Tibial nerve (tissue), 4 donors: ENCODE measurements around the gene SPI1. TPM values are rescaled to one million over a fixed set of nuclear protein-coding genes. Genes with fewer than 3 reads are reported as not detected.
"Not testable (repeated sequence)": the region's sequence is repeated elsewhere in the genome, so short reads cannot be mapped to it uniquely, and the experiment has no call there.

Experiments
- DNase-seq, 2 donors: peaks; one replicate each; pipeline ENCODE4 v3.0.0-alpha.2; 2019; ENCODE audit warnings: low spot score in 2 of 2
- H3K27ac ChIP-seq, 4 donors: fragments of 200-600 bp; sonication (generic) in 3 of 4; one replicate each; pipeline ENCODE4 v1.5.1; 2017 to 2019; ENCODE audit warnings: mild to moderate bottlenecking in 1 of 4
- H3K27me3 ChIP-seq, 2 donors: fragments of 200-600 bp; sonication (generic) in 1 of 2; one replicate each; pipeline versions ENCODE4 v1.5.1 to v1.6.0; 2017 to 2019
- H3K36me3 ChIP-seq, 3 donors: fragments of 200-600 bp; sonication (generic); one replicate each; pipeline ENCODE4 v1.5.1; 2018 to 2019
- H3K4me1 ChIP-seq, 4 donors: fragments of 200-600 bp; sonication (generic) in 3 of 4; one replicate each; pipeline ENCODE4 v1.5.1; 2017 to 2019
- H3K4me3 ChIP-seq, 4 donors: fragments of 200-600 bp; sonication (generic) in 3 of 4; one replicate each; pipeline ENCODE4 v1.5.1; 2017 to 2019; ENCODE audit warnings: mild to moderate bottlenecking in 1 of 4, moderate library complexity in 1 of 4
- H3K9me3 ChIP-seq, 4 donors: fragments of 200-600 bp; sonication (generic) in 3 of 4; one replicate each; pipeline ENCODE4 v1.5.1; 2017 to 2019
- CTCF ChIP-seq, 5 experiments: fragments of 200-600 bp in 3 of 5; fragments of 450-650 bp in 2 of 5; sonication (generic) in 3 of 5; IDR thresholded peaks; one replicate each; pipeline ENCODE4 v1.5.1; 2016 to 2019; ENCODE audit warnings: antibody characterized with exemption in 5 of 5, mild to moderate bottlenecking in 3 of 5, moderate library complexity in 2 of 5
- EP300 ChIP-seq, 2 donors: sonication (generic); formaldehyde crosslinking; IDR thresholded peaks; one replicate each; pipeline ENCODE4 v1.6.1; 2017; ENCODE audit warnings: antibody characterized with exemption in 2 of 2, mild to moderate bottlenecking in 1 of 2
- POLR2A ChIP-seq, 2 donors: fragments of 450-650 bp; IDR thresholded peaks; one replicate each; pipeline ENCODE4 v1.6.1; 2017; ENCODE audit warnings: antibody characterized with exemption in 2 of 2, mild to moderate bottlenecking in 2 of 2, moderate library complexity in 2 of 2
- WGBS, 2 donors: methylation state at CpG; one replicate each; pipeline ENCODE4 v1.1.5; 2018; 5-methylcytosine and 5-hydroxymethylcytosine counted together
- total RNA-seq, 4 donors: library from RNA; depleted of rRNA; stranded (reverse); fragments of >200 nt; gene quantifications; one replicate each; pipeline ENCODE4 v1.1.0, GENCODE V29; 2016

The SPI1 gene
- total RNA-seq, 4 donors from 2014 or later: 18.8 to 73.5 (median 25.2) TPM

- no peaks in the 10 kb centered on the region for H3K9me3 ChIP-seq
- TF ChIP-seq POLR2A (IDR thresholded peaks at IDR 0.05): no peak
- TF ChIP-seq CTCF (IDR thresholded peaks at IDR 0.05): no peak
- no peak for TF ChIP-seq EP300 (IDR thresholded peaks at IDR 0.05)
- H3K4me3 ChIP-seq: no peak overlapping the region
- DNase-seq: no peak
- no peaks in the 10 kb centered on the region for H3K27me3 ChIP-seq
- 62 to 64% methylated on average over 9 of the region's 9 CpGs for WGBS, 2 donors
- H3K27ac ChIP-seq: no peak overlapping the region
- no peaks in the 10 kb centered on the region for H3K4me1 ChIP-seq
- peaks cover 0 to 7% (median 0%) of the 10 kb centered on the region in 3 donors for H3K36me3 ChIP-seq
Measured at GRCh38 chr11:47335733-47336132, 42.6 kb downstream of the SPI1 start.

- not testable (repeated sequence) for H3K9me3 ChIP-seq, H3K4me1 ChIP-seq, H3K27ac ChIP-seq, DNase-seq, H3K36me3 ChIP-seq, H3K27me3 ChIP-seq, H3K4me3 ChIP-seq
- WGBS, 2 donors: 93 to 94% methylated on average over 14 to 16 of the region's 16 CpGs
Measured at GRCh38 chr11:47334699-47335411, 43.5 kb downstream of the SPI1 start.

- Histone ChIP-seq H3K27me3 (no peaks in the 10 kb centered on the region), H3K27ac (no peak overlapping the region), H3K36me3 (peaks cover 0 to 7% (median 2%) of the 10 kb centered on the region in 3 donors), H3K4me3 (no peak overlapping the region), H3K9me3 (no peaks in the 10 kb centered on the region), H3K4me1 (peaks cover 0 to 7% (median 0%) of the 10 kb centered on the region in 4 donors)
- WGBS, 2 donors: 83 to 87% methylated on average over 8 of the region's 8 CpGs
- no peak for TF ChIP-seq EP300 (IDR thresholded peaks at IDR 0.05)
- TF ChIP-seq POLR2A (IDR thresholded peaks at IDR 0.05): no peak
- no peak for TF ChIP-seq CTCF (IDR thresholded peaks at IDR 0.05)
- DNase-seq: no peak
Measured at GRCh38 chr11:47333886-47334443, 44.4 kb downstream of the SPI1 start.

GRCh38 chr11:47333526-47333845 is 44.9 kb downstream of the SPI1 start:
- TF ChIP-seq EP300 (IDR thresholded peaks at IDR 0.05) (no peak), POLR2A (IDR thresholded peaks at IDR 0.05) (no peak), CTCF (IDR thresholded peaks at IDR 0.05) (no peak)
- peaks cover 0 to 7% (median 4%) of the 10 kb centered on the region in 3 donors for H3K36me3 ChIP-seq
- peaks cover 0 to 7% (median 0%) of the 10 kb centered on the region in 4 donors for H3K4me1 ChIP-seq
- no peak for DNase-seq
- no peak overlapping the region for H3K27ac ChIP-seq
- no peaks in the 10 kb centered on the region for H3K27me3 ChIP-seq
- no peak overlapping the region for H3K4me3 ChIP-seq
- 86% methylated on average over 14 of the region's 14 CpGs; no CpG with 5 or more reads in 1 of the 2 donors for WGBS, 2 donors
- no peaks in the 10 kb centered on the region for H3K9me3 ChIP-seq

- peaks cover 0 to 7% (median 4%) of the 10 kb centered on the region in 3 donors for H3K36me3 ChIP-seq
Measured at GRCh38 chr11:47332791-47333525, 45.4 kb downstream of the SPI1 start.

More at GRCh38 chr11:47332791-47333525, 45.4 kb downstream of the SPI1 start:
- Histone ChIP-seq H3K9me3 (no peaks in the 10 kb centered on the region), H3K4me1 (peaks cover 0 to 7% (median 0%) of the 10 kb centered on the region in 4 donors), H3K4me3 (no peak overlapping the region), H3K27ac (no peak overlapping the region), H3K27me3 (no peaks in the 10 kb centered on the region)
- no peak for TF ChIP-seq POLR2A (IDR thresholded peaks at IDR 0.05)
- no peak for TF ChIP-seq CTCF (IDR thresholded peaks at IDR 0.05)
- TF ChIP-seq EP300 (IDR thresholded peaks at IDR 0.05): no peak
- WGBS, 2 donors: 87 to 89% methylated on average over 9 to 20 of the region's 20 CpGs
- no peak for DNase-seq
